AG10803 (cell line): ENCODE results near the gene AP2A1.

ENCODE experiments used
- DNase-seq: peaks from one replicate; pipeline ENCODE4 v3.0.0; 2010; ENCODE audit warnings: low read depth
- H3K4me3 ChIP-seq: 2 replicates; pipeline ENCODE4 v1.5.1; 2011; ENCODE audit warnings: mild to moderate bottlenecking, low read length, control low read depth
- TF ChIP-seq, protein P1 (sequence below): conservative IDR thresholded peaks from 2 replicates; pipeline ENCODE4 v1.5.1; 2011; ENCODE audit warnings: mild to moderate bottlenecking, low read length, control low read depth, inconsistent platforms

AP2A1 gene

GRCh38 chr19:49807904-49808675, 41.3 kb downstream of the AP2A1 start:
- no peak overlapping the region; the same call in 1 of the 2 replicates for H3K4me3 ChIP-seq
- no peak for DNase-seq
- TF ChIP-seq, protein P1, sequence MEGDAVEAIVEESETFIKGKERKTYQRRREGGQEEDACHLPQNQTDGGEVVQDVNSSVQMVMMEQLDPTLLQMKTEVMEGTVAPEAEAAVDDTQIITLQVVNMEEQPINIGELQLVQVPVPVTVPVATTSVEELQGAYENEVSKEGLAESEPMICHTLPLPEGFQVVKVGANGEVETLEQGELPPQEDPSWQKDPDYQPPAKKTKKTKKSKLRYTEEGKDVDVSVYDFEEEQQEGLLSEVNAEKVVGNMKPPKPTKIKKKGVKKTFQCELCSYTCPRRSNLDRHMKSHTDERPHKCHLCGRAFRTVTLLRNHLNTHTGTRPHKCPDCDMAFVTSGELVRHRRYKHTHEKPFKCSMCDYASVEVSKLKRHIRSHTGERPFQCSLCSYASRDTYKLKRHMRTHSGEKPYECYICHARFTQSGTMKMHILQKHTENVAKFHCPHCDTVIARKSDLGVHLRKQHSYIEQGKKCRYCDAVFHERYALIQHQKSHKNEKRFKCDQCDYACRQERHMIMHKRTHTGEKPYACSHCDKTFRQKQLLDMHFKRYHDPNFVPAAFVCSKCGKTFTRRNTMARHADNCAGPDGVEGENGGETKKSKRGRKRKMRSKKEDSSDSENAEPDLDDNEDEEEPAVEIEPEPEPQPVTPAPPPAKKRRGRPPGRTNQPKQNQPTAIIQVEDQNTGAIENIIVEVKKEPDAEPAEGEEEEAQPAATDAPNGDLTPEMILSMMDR: no peak

- H3K4me3 ChIP-seq: peak overlapping the region; percentile 84
- TF ChIP-seq, protein P1: no peak
- DNase-seq: peak; percentile 80
Observed at GRCh38 chr19:49808711-49809159, 41.9 kb downstream of the AP2A1 start.

DNA sequence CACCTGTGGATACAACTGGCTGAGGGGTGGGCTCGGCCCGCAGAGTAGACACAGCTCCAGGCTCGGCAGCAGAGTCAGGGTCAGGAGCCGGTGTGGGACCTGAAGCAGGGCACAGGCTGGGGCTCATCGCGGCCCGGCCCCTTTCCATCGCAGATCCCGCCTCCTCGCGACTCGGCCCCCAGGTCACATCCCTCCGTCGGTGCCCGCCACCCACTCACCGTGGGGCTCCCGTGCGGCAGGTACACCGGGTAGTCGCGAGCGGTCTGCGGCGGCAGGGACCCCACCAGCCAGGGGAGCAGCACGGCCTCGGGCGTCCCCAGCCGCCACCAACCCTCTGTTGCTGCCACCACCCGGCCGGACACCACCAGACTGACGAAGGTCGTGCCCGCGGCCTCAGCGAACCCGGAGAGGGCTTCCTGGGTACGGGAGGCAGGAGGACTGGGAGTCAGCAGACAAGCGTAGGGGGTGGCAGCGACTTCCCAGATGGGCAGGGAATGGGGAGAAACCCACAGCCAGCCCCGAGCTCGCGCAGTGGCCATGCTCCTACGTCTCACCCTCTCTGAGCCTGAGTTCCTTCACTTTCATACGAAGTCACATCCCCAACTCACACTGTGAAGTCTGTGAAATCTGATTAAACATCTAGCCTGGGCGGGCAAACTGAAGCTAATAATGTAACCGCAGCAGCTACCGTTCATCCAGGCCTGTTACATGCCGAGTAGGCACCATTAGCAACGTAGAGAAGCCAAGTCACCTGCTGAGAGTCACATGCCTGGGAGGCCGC, 42.5 kb downstream of the AP2A1 start:
- DNase-seq: peak; percentile 36
- peak overlapping the region; percentile 84 for H3K4me3 ChIP-seq
- TF ChIP-seq, protein P1: no peak; the same call in 1 of the 2 replicates

DNA sequence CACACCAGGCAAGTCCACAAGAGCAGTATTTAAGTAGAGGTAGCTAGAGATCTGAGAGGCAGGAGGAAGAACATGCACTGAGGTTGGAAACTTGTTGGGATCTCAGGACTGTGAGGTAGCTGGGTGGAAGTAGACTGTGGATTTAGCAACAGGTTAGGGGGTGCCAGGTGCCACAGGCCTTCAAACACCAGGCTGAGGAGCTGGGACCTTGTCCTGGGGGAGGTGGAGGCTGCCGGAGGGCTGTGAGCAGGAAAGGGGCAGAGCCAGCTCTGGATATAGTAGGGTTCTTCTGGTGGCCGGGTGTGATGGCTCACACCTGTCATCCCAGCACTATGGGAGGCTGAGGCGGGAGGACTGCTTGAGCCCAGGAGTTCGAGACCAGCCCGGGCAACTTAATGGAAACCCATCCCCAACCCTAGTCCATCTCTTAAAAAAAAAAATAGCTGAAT, 43.2 kb downstream of the AP2A1 start:
- no peak for DNase-seq
- peak overlapping the region; percentile 84 for H3K4me3 ChIP-seq
- TF ChIP-seq, protein P1: no peak

- TF ChIP-seq, protein P1: no peak
- no peak for DNase-seq
- no peak overlapping the region for H3K4me3 ChIP-seq
Observed at GRCh38 chr19:49811328-49811727, 44.5 kb downstream of the AP2A1 start.

DNA sequence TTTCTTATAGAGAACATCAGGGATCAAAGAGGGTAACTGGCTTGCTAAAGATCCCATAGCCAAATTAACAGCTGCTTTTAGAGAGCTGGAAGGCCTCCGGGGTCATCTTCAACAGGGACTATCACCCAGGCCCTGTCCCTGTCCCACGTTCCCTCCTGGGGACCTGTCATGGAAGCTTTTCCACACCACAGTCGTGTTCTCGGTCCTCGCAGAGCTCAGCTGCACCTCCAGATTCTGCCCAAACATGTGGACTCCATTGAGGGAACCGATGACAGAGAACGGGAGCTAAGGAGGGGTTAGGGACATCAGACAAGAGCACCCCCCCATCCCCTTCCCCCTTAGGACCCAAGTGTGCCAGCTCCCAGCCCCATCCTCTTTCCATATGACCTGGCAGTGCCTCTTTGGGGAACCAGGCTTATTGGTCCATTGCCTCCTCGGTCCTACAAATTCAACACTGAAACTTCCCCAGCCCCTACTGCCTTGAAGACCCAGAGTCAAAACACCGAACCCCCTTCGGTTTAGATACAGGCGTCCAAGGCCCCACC, 45.7 kb downstream of the AP2A1 start:
- TF ChIP-seq, protein P1: no peak
- peak overlapping the region; percentile 71 for H3K4me3 ChIP-seq
- DNase-seq: no peak
